ENCODE results near the gene NDUFB1. TPM values are rescaled to one million over a fixed set of nuclear protein-coding genes. Genes with fewer than 3 reads are reported as not detected.

NDUFB1 gene
- total and polyA plus RNA-seq, 2 of the 13 experiments (the other 11 are each of a cell fraction or from before 2014, with no cell fraction given) = 181 to 281 TPM

DNA sequence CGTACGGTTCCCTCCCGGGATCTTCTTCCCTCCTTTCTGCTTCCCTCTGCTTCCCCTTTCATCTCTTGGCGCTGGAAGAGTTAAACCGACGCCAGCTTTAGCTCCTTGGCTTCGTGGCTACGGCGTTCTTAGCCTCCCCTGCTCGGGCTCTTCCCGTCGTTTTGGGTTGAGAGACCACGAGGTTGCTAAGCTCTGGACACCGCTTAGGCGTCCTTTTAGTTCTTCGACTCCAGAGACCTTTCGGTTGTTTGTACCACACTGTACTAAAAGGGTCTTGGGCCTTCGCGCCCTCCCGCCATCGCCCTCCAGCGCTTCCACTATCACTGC is 808 bp upstream of the NDUFB1 start (continued):
- TF ChIP-seq SP4 (CRISPR knock-in tag; IDR thresholded peaks at IDR 0.05) = no peak
- 0 out of 2 replicates have a peak, but pooled peaks have one; percentile 3 for TF ChIP-seq IRF2 (CRISPR knock-in tag; IDR thresholded peaks at IDR 0.05)
- 0 out of 2 replicates have a peak, but pooled peaks have one; percentile 7 for TF ChIP-seq KDM2A (CRISPR knock-in tag; IDR thresholded peaks at IDR 0.05; ENCODE audit: borderline replicate concordance, low read depth)
- TF ChIP-seq, protein P1, sequence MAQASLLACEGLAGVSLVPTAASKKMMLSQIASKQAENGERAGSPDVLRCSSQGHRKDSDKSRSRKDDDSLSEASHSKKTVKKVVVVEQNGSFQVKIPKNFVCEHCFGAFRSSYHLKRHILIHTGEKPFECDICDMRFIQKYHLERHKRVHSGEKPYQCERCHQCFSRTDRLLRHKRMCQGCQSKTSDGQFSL (CRISPR knock-in tag; IDR thresholded peaks at IDR 0.05) = 0 out of 2 replicates have a peak, but pooled peaks have one; percentile 4
- TF ChIP-seq FOXM1 (CRISPR knock-in tag; IDR thresholded peaks at IDR 0.05) = no peak
- TF ChIP-seq JUND (CRISPR knock-in tag; IDR thresholded peaks at IDR 0.05) = 0 out of 2 replicates have a peak, but pooled peaks have one; percentile 2
- TF ChIP-seq ZFY (CRISPR knock-in tag; IDR thresholded peaks at IDR 0.05) = peak; percentile 50
- TF ChIP-seq ZNF772 (CRISPR knock-in tag; IDR thresholded peaks at IDR 0.05) = peak; percentile 8; the same call in 1 of the 2 replicates
- TF ChIP-seq ZNF709 (CRISPR knock-in tag; IDR thresholded peaks at IDR 0.05) = 0 out of 2 replicates have a peak, but pooled peaks have one; percentile 7

GRCh38 chr14:92121207-92121669 is 268 bp downstream of the NDUFB1 start:
- ATAC-seq (peak; percentile 29), DNase-seq (ENCODE audit: low spot score) (peak; percentile 4), FAIRE-seq (no peak)
- BruUV-seq (replicated peaks) = TSS peak; percentile 81
- Histone ChIP-seq H3K4me3 (replicated peaks in 1 of 3; ENCODE audit: insufficient read depth in 1 of 3, low read depth in 2 of 3, low read length in 3 of 3) (peak overlapping the region; percentile 89 to 97 (median 90)), H3K36me3 (replicated peaks in 1 of 2; ENCODE audit: control insufficient read depth in 1 of 2, insufficient read depth in 2 of 2, low read length in 2 of 2) (peaks cover 0 to 1% of the 10 kb centered on the region in 2 experiments; a peak in 1 of 5 replicates), H3K4me2 (ENCODE audit: low read depth, low read length) (peak overlapping the region; percentile 88), H3K4me1 (ENCODE audit: insufficient read depth, low read length) (peaks cover 37% of the 10 kb centered on the region), H4K20me1 (ENCODE audit: insufficient read depth, low read length) (no peaks in the 10 kb centered on the region), H3K79me2 (ENCODE audit: insufficient read depth, low read length) (peaks cover 24% of the 10 kb centered on the region), H3K9me3 (ENCODE audit: low read length) (no peaks in the 10 kb centered on the region), H3K27me3 (ENCODE audit: control insufficient read depth in 1 of 2, insufficient read depth in 2 of 2, low read length in 2 of 2) (no peaks in the 10 kb centered on the region; a peak in 1 of 5 replicates), H2AFZ (ENCODE audit: low read length) (peak overlapping the region; percentile 0), H3K27ac (ENCODE audit: extremely low read length, insufficient read depth, low read length) (peak overlapping the region; percentile 94), H3K9ac (ENCODE audit: insufficient read depth, low read depth, low read length) (peak overlapping the region; percentile 100)
- CTCF ChIA-PET (ENCODE audit: low intra/inter-chr PET ratio, low total read pairs) = no interaction called here
- POLR2A ChIA-PET = interaction anchor here (0.5 to 3.9 kb wide), 10 partner anchors 9 to 1724 kb away, joined by 3 to 93 read pairs (median 6); partner anchors contain the start of genes ATXN3 and TRIP11
- intact Hi-C loops (cut with micrococcal nuclease; ENCODE audit: unreplicated experiment) = no loop called here
- in situ Hi-C loops (cut with HindIII; ENCODE audit: extremely low pct_ligation_motif_present, low pct_unique_long_range_greater_than_20kb) = no loop called here
- 1% methylated on average over 17 of the region's 36 CpGs for WGBS (ENCODE audit: low lambda C conversion rate)
- TF ChIP-seq, protein P2, sequence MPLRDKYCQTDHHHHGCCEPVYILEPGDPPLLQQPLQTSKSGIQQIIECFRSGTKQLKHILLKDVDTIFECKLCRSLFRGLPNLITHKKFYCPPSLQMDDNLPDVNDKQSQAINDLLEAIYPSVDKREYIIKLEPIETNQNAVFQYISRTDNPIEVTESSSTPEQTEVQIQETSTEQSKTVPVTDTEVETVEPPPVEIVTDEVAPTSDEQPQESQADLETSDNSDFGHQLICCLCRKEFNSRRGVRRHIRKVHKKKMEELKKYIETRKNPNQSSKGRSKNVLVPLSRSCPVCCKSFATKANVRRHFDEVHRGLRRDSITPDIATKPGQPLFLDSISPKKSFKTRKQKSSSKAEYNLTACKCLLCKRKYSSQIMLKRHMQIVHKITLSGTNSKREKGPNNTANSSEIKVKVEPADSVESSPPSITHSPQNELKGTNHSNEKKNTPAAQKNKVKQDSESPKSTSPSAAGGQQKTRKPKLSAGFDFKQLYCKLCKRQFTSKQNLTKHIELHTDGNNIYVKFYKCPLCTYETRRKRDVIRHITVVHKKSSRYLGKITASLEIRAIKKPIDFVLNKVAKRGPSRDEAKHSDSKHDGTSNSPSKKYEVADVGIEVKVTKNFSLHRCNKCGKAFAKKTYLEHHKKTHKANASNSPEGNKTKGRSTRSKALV (CRISPR knock-in tag; IDR thresholded peaks at IDR 0.05) = no peak
- no peak for TF ChIP-seq HMGA1 (CRISPR knock-in tag; conservative IDR thresholded peaks at IDR 0.05)
- TF ChIP-seq, protein P3, sequence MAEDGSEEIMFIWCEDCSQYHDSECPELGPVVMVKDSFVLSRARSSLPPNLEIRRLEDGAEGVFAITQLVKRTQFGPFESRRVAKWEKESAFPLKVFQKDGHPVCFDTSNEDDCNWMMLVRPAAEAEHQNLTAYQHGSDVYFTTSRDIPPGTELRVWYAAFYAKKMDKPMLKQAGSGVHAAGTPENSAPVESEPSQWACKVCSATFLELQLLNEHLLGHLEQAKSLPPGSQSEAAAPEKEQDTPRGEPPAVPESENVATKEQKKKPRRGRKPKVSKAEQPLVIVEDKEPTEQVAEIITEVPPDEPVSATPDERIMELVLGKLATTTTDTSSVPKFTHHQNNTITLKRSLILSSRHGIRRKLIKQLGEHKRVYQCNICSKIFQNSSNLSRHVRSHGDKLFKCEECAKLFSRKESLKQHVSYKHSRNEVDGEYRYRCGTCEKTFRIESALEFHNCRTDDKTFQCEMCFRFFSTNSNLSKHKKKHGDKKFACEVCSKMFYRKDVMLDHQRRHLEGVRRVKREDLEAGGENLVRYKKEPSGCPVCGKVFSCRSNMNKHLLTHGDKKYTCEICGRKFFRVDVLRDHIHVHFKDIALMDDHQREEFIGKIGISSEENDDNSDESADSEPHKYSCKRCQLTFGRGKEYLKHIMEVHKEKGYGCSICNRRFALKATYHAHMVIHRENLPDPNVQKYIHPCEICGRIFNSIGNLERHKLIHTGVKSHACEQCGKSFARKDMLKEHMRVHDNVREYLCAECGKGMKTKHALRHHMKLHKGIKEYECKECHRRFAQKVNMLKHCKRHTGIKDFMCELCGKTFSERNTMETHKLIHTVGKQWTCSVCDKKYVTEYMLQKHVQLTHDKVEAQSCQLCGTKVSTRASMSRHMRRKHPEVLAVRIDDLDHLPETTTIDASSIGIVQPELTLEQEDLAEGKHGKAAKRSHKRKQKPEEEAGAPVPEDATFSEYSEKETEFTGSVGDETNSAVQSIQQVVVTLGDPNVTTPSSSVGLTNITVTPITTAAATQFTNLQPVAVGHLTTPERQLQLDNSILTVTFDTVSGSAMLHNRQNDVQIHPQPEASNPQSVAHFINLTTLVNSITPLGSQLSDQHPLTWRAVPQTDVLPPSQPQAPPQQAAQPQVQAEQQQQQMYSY (CRISPR knock-in tag; IDR thresholded peaks at IDR 0.05) = peak; percentile 37
- peak; percentile 68 for TF ChIP-seq PHF8 (CRISPR knock-in tag; IDR thresholded peaks at IDR 0.05)
- TF ChIP-seq ZNF615 (CRISPR knock-in tag; IDR thresholded peaks at IDR 0.05; ENCODE audit: borderline replicate concordance) = no peak
- no peak for TF ChIP-seq TRAFD1 (CRISPR knock-in tag; IDR thresholded peaks at IDR 0.05; ENCODE audit: borderline replicate concordance)

All from HepG2 (cell line).